CD4-positive, alpha-beta T cell treated with Interleukin-17A for 1 hour (primary cell): ENCODE measurements around the gene MTPN.

Experiments used
- DNase-seq: peaks from one replicate; pipeline ENCODE4 v3.0.0-alpha.2; 2020

MTPN gene

DNA sequence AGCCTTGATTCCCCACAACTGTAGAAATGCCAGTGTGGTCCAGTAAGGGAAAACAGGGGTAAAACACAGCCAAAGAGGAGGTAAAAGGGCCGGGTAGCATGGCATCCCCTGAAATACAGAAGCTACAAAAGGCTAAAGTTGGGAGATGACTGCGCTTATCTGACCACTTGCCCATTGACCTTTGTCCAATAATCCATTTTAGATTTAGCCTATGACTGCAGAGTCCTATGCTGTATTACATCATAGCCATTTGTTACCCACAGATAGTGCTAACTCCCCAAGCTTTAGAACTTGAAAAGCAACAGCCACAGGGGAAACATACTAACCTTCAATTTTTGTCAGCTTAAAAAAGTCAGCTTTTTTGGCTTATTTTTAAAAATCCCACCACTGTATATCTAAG is 26.2 kb downstream of the MTPN start:
- no peak for DNase-seq

DNA sequence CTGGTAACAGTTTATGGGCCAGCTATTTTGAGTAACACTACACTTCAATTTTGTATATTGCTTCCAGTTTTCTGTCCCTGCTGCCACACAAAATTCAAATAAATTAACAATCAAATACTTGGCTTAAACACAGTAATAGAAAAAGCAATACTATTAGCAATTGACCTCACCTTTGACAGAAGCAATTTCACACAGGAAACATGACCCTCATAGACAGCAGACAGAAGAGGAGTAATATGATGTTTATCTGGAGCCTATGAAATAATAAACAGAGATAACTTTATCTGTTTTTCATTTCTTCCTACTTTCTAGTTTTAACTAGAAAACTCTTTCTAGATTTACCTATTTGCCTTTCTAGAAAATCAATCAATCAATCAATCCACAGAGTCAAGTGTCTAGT is 26.7 kb downstream of the MTPN start:
- DNase-seq = no peak

DNA sequence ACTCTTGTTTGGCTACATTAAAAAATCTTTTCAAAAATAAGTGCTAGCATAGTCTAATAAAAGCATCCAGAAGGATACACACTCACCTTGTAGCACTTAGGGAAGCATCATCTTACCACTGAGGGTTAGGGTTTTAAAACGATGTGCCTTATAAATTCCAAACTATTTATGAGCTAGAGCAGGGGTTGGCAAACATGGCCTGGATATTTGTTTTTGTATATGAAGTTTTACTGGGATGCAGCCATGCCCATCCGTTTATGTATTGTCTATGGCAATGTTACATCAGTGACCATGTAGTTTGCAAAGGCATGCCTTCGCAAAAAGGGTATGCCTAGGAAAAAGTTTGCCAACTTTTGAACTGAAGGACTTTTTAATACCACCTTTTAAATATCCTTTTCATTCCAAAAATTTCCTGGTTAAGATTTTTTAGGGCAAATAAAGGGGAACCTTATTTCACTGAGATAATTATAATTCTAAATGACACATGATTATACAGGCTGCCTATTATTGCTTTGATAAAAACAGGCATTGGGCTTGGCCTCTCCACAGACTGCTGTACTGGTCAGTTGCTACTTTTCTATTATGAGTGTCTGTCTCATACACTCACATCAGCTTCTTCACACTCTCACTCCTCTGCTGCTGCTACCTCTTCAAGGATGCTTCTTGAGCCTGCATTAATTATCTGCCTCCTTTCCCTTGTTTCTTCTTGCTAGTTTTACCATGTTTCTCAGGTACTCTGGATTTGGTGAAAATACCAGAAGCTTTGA is 30.7 kb downstream of the MTPN start:
- DNase-seq = no peak

DNA sequence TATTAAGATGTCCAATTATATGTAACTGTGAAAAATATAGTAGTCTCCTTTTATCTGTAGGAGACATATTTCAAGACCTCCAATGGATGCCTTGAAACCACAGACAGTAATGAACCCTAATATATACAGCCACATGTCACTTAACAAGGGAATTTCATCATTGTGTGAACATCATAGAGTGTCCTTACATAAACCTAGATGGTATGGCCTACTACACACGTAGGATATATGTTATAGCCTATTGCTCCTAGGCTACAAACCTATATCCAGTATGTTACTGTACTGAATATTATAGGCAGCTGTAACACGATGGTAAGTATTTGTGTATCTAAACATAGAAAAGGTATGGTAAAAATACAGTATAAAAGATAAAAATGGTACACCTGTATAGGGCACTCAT is 32.4 kb downstream of the MTPN start:
- no peak for DNase-seq

DNA sequence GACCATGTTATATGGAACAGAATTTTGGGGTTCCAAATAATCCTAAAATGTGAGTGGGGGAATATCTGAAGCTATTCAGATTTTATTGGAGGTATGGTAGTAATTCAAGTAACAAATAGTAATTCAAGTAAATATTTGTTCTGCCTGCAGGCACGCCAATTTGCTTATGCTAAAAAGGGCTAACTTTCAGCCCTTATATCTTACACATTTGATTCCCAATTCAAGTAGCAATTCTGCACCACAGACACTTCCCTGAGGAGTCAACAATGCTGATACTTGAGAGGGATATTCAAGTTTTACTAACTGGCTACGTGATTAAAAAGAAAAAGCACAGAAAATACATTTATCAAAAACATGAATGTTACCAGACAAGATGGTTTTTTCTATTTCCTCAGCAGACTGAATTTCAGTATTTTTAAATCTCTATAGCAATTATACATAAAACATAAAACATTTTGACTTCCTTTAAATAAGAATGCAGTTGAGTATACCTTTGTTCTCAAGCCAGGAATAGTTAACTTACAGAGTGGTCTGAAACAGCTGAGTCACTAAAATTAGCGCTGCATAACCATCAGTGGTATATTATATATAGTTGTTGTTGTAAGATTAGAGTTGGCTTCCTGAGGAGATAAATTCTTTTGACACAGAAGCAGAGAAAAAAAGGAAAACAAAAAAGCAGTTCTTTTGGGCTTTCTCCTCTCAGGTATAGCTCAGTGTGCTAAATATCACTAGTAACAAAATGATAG is 33.9 kb downstream of the MTPN start:
- DNase-seq = no peak

DNA sequence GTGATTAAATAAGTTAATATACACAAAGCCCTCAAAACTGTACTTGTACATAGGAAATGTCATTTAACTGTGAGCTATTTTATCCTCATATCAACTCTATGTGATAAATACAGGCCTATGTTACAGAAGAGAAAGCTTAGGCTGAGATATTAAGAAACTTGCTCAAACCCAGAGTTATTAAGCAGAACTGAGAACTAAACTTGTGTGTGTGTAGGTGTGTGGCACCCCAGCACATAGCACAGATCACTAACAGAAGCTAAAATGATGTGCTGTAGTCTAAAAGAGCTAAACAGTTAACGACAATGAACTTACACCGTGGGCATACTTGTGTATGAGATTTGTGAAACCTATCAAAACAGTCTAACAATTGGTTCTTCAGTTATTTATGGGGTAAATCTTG is 34.5 kb downstream of the MTPN start:
- no peak for DNase-seq

DNA sequence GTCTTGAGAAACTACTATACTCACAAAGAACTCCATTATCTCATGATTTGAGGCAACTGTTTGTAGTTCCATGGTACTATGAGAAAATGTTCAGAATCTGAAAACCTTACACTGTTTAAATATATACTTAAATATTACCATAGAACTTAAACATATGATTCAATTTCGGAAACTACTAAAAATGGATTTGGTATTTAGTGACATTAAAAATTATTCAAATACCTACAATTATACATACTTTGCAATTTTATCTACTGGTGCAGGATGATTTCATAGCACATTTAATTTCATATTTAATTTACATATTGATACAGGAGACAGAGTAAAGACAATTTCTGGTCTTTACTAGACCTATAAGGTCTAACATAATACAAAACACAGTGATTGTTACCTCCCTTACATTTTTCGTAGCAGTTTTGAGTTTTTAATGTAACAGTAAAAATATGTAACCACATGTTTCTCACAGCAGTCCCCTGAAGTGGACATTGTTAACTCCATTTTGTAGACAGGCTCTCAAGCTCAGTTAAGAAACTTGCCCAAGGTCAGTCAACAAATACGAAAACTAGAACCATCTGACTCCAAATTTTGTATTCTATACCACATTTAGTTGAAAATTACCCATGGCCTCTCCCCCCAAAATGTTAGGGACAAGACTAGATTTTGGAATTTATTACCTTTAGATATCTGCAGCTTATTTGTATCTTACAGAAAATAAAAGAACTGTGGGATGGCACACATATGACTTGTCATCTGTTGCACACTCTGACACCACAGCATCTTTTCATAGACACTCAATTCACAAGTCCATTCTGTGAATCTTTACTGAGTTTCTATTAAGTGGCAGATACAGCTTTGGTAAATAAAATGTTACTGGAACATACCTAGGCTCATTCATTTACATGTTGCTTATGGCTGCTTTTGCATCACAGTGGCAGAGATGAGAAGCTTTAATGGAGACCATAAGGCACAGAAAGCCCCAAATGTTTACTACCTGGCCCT is 36.8 kb downstream of the MTPN start:
- no peak for DNase-seq

DNA sequence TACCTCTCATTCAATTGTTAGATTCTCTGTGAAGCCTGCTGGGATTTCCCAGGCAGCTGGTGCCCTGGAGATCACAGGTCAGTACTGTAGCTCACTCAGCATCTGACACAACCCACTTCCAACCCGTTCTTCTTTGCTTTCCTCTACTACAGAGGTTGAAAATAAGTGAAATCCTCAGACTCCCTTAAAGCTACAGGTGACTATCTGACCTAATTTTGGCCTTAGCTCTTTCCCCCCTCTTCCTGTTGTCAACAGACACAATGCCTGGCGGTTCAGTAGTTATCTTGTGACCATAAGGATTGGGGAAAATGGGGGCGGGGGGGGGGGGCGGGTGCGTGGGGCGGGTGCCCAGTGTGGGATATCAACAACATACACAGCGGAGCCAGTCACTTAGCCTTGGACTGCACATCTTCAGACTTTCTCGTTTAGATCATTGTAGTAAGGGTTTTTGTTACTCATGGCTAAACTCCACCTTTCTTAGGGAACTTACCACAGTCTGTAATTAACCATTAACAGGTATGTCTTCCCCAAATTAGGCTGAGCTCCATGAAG is 37.8 kb downstream of the MTPN start:
- DNase-seq = no peak

DNA sequence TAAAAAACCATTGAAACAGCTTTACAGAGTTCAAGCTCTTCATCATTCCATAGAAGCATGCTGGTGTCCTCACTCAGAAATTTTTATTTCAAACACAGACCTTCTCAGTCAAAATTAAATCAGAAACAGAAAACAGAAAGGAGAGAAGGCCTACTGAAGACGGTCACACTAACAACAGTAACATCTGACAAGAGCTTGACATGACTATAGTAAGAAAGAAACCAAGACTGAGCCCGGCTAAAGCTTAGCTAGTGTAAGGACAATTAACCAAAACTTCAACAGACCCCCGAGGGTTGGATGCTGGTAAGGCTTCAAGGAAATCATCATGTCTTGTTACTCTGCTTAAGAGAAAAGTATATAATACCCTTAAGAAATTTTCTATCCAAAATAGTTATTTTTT is 38.6 kb downstream of the MTPN start:
- DNase-seq = no peak

DNA sequence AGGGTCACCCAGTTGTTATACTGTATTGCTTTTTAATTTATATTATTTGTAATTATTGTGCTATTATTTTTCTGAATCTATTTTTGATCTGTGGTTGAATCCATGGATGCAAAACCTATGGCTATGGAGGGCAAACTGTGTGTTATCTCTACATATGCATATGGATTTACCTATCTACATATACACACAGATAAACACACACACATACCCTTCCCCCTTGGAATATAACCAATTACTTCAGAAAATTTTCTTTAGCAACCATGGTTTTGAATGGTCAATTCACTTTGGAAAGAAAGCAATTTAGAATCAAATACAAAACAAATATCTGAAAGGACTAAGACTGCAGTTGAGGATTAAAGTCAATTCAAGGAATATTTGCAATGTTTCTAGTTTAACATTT is 39.1 kb downstream of the MTPN start:
- DNase-seq = no peak

DNA sequence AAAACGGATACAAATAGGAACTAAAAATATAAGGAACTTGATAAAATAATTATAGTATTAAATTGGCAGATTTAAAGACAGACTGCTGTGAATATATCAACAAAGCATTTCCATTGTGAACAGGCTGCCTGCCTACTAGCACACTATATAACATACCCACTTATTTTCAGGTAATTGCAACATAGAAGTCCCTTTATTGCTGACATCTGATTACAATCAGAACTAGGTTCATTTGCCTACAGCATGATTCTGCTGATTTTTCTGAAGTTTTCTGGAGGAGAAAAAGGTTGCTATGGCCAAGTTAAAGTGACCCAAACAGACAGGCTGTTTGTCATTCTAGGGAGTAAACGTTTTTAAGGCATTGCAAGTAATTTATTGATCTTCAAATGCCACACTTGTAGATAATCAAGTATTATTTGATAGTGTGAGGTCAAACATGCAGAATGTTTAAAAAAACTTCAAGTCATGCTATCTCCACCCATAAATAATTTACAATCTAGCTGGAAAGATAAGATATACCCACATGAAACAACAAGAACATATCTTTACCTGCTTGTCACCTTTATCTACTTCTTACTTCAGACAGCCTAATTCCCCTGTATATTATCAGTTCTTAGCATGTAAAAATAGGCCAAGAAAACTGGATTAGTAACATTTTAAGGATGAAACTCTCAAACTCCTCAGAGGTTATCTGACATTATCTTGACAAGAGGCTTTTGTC is 40.5 kb downstream of the MTPN start:
- DNase-seq = no peak

DNA sequence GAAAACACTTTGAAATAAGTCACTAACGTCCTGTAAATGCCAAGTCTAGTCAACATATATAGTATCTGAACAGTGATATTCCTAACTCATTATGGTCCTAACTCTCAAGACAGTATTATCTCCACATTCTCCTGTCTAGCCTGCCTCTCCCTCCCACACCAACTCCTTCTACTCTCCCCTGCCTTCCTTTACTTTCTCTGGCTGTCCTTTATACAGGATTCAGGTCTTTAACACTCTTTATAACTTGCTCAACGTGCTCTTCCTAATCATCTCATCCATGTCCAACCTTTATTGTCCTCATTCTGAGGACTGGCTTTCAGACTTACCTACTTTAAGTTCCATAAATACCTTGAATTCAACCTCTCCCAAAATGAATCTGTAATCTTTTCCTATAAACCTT is 42.5 kb downstream of the MTPN start:
- DNase-seq = no peak

DNA sequence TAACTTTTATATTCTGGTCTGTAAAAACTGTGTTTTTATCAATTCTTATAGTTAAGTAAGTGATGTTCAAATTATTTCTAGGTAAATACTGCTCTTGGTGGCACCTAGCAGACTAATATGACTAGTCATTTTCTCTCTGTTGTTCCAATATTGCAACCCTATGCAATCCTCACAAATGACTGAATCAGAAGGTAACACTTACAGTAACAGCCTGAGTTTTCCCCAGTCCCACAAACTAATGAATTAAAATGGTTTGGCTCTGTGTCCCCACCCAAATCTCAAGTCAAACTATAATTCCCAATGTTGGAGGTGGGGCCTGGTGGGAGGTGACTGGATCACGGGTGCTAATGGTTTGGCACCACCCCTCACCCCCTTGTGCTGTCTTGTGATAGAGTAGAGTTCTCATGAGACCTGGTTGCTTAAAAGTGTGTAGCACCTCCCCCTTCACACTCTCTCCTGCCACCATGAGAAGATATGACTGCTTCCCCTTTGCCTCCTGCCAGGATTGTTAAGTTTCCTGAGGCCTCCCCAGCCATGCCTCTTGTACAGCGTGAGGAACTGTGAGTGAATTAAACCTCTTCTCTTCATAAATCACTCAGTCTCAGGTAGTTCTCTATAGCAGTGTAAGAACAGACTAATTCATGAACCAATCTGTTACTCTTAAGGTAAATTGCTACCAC is 43.5 kb downstream of the MTPN start:
- no peak for DNase-seq

DNA sequence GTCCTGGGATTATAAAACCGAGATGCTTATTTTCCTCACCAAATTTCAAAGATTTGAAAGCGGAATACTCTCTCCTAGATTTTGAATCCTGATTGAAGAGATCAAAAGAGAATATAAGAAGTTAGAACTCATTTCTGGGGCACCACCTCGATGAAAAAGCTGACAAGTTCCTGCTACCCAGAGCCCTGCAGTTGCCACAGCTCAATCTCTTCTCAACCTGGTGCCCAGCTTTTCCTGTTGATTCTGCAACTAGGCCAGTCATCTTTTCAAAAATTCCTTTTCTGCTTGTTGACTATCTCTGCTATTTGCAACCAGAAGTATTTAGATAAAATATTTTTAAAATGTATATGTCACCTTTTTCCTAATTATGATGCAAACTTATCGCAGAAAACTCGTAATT is 45.0 kb downstream of the MTPN start:
- DNase-seq = no peak

DNA sequence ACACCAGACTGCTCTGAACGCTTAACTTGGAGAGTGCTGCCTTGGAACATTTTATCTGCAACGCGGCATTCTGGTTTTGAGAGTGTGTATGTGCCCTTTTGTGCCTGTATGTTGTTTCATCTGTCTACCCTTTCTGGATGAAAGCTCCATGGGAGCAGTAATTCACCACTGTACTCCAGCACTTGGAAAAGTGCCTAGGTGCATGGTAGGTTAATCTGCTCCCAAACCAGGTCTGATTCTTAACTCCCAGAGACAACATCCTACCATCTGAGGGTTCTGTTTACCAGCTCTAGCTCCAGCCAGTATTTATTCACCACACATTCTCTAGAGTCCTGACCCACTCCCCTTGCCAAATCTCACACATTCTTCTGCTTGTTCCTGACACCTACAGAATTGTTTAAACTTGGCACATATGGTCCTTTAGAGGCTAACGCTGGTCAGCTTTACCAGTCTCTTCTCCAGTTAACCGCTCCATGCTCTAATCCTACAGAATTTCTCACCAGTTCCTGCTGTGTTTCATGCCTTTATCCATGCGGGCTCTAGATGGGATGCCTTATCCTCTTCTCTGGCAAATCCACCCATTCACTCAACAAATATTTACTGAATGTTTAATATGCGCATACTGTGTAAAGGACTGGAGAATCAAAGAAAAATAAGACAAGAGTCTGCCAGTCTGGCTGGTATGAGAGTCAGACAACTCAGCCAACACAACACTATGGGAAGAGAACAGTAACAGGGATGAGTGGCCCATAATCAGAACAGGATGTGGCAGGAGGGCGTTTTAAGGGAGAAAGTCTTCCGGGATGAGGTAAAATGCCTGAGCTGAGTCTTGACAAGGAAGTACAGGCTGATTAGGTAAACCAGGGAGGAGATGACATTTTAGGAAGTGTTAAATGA is 46.3 kb downstream of the MTPN start:
- DNase-seq = no peak

DNA sequence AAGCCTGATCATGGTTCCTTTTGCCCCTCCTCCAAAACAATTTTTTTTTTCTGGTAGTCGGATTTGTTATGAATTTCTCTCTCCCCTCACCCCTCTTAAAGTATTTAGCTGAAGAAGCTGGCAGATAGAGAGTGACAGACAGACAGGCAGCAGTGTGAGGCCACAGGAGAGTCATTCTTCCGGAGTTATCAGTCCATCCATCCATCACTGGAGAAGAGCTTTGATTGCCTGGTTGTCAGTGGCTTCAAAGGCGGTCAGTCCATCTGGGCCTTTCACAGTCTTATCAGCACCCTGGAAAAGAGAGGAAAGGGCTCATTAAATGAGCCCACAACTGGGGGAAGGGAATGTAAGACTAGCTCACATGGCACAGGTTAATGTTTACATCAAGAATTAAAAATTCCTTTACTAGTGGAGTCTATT is 47.4 kb downstream of the MTPN start:
- DNase-seq = no peak

DNA sequence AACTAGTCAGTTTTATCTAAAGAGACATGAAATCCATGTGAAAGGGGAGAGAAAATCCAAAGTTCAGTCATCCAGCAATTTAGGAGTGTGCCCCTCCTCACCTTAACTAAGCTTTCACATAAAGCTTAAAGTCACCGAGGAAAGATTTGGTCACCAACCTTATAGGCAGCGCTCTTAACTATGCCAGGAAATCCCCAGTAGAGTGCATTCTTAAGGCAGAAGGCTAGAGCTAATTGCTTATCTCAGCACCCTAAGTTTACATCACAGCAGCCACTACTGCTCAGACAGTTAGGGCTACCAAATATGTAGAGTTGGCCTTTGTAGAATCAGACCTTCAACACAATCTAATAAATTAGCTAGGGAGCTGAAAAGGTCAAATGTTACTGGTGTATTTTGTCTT is 47.9 kb downstream of the MTPN start:
- no peak for DNase-seq

DNA sequence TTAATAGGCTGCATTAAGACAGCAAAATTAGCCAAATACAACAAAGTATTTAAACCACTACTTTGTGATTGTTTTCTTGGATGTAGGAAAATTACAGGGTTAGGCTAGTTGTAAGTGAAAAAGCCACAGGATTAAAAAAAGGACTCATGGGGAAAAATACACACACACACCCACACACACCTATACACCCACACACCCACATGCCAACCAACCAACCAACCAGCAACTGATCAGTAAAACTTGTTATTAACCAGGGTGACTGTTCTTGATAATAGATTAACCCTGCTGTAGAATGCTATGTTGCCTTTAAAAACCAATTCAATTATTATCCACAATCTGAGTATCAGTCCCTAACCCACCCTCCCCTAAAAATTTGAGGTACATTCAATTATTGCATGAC is 49.0 kb downstream of the MTPN start:
- DNase-seq = no peak

DNA sequence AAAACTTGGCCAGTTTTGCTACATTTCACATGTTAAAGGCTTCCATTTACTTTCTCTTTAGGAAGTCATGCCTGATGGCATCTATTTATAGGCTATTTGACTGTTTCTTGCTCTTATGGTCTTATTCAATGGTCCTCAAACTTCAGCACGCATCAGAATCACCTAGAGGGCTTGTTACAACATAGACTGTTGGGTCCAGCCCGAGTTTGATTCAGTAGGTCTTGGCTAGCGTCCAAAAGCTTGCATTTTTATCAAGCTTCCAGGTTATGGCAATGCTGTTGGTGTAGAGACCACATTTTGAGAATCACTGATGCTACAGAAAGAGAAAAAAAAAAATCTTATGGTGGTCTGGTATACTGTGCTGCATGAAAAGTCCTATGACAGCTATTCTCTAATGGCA is 51.9 kb downstream of the MTPN start:
- DNase-seq = no peak

DNA sequence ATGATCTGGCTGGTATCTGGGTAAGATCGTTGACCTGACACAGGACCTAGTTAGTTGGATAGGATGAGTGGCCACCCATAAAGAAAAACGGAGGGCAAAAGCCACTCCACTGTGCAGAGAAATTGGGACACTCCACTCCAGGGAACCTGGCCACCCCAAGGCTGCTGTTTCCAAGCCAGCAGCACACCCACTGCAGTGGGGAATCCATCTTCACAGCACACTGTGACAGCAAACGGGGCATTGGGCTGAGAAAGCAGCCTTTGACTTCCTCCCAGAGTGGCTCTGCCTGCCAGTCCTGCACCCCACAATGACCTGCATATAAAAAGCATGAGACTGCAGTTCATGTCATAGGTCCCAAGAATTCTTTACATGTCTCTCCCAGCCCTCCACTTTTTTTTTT is 52.9 kb downstream of the MTPN start:
- no peak for DNase-seq

DNA sequence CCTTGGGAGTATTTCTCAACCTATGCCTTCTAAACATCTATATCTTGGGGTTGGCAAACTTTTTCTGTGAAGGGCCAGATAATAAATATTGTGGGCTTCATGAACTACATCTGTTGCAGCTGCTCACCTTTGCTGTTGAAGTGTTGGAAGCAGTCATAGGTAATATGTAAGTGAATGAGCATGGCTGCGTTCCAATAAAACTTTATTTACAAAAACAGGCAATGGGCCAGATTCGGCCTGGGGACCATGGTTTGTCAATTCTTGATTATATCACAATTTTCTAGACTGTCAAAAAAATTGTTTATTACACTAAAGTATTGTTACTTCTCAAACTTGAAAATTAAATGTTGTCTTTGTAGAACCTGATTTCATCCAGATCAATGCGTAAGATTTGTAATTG is 54.9 kb downstream of the MTPN start:
- DNase-seq = no peak
